ENCODE data around the gene CHRNB2. TPM values are rescaled to one million over a fixed set of nuclear protein-coding genes. Genes with fewer than 3 reads are reported as not detected.

The CHRNB2 gene
- total RNA-seq, 1 experiment from 2014 or later, result 1.8 TPM

GRCh38 chr1:154578058-154578418 lies 10.5 kb downstream of the CHRNB2 start:
- H2BK20ac ChIP-seq (ENCODE audit: low read depth, low read length, poor library complexity, severe bottlenecking), result no peak overlapping the region
- H2AFZ ChIP-seq (ENCODE audit: low read length), result no peak overlapping the region
- no peaks in the 10 kb centered on the region for H3K4me1 ChIP-seq (ENCODE audit: insufficient read depth, low read length)
- DNase-seq, result no peak
- H2BK120ac ChIP-seq (ENCODE audit: low read depth, low read length, poor library complexity, severe bottlenecking), result no peak overlapping the region
- no peak overlapping the region for H4K5ac ChIP-seq (ENCODE audit: insufficient read length, low read depth, low read length)
- H3K27ac ChIP-seq (ENCODE audit: insufficient read length, low read depth, low read length), result no peak overlapping the region
- Mint-ChIP-seq H3K4me3 (no peak overlapping the region), H3K4me1 (peaks cover 10 to 19% of the 10 kb centered on the region in 2 experiments), H3K27ac (no peak overlapping the region; a peak in 1 of 7 replicates), H3K27me3 (ENCODE audit: low read depth) (no peaks in the 10 kb centered on the region; the same call in 1 of the 2 replicates), H3K9me3 (no peaks in the 10 kb centered on the region), H3K36me3 (ENCODE audit: insufficient read depth in 1 of 3, low read depth in 3 of 3) (peaks cover 23 to 51% (median 41%) of the 10 kb centered on the region in 3 experiments; a peak in 6 of 7 replicates)
- no peak overlapping the region for H3K9ac ChIP-seq (ENCODE audit: extremely low read depth, insufficient read length, low read length)
- no peak overlapping the region for H3K4me2 ChIP-seq (ENCODE audit: insufficient read depth, insufficient read length, low read length)
- no peak overlapping the region for H3K56ac ChIP-seq (ENCODE audit: insufficient read length, low read depth, low read length)
- no peaks in the 10 kb centered on the region for H3K79me2 ChIP-seq (ENCODE audit: insufficient read depth, low read length)
- H3K14ac ChIP-seq (ENCODE audit: insufficient read depth, low read length), result no peak overlapping the region
- H4K20me1 ChIP-seq (ENCODE audit: control insufficient read depth, insufficient read depth, insufficient read length), result no peaks in the 10 kb centered on the region
- H2BK5ac ChIP-seq (ENCODE audit: insufficient read length, low read length), result no peak overlapping the region
- no peaks in the 10 kb centered on the region for H3K9me3 ChIP-seq (ENCODE audit: control insufficient read depth, low read depth, low read length)
- H3K27me3 ChIP-seq (ENCODE audit: insufficient read depth, low read length), result no peaks in the 10 kb centered on the region
- no peak overlapping the region for H3K18ac ChIP-seq (ENCODE audit: insufficient read length, low read depth, low read length)
- H3K79me1 ChIP-seq (ENCODE audit: insufficient read depth, low read depth, low read length, poor library complexity, severe bottlenecking), result no peaks in the 10 kb centered on the region
- no CpG with 5 or more reads among the region's 6 CpGs for WGBS (ENCODE audit: extremely low coverage, insufficient read length, low lambda C conversion rate)
- H2BK12ac ChIP-seq (ENCODE audit: insufficient read length, low read depth, low read length), result no peak overlapping the region
- no peak overlapping the region for H2BK15ac ChIP-seq (ENCODE audit: low read depth, low read length)
- H3K23me2 ChIP-seq (ENCODE audit: insufficient read length, low read depth, low read length, poor library complexity, severe bottlenecking), result no peaks in the 10 kb centered on the region
- no peak for TF ChIP-seq CTCF (conservative IDR thresholded peaks at IDR 0.05)
- H2AK5ac ChIP-seq (ENCODE audit: insufficient read length, low read length), result no peak overlapping the region
- no peak overlapping the region for H3T11ph ChIP-seq (ENCODE audit: low read length)
- no peak overlapping the region for H3K4ac ChIP-seq (ENCODE audit: low read depth, low read length)
- H4K8ac ChIP-seq (replicated peaks; ENCODE audit: insufficient read length, low read depth, low read length), result no peak overlapping the region
- no peak overlapping the region for H4K91ac ChIP-seq (ENCODE audit: insufficient read length, low read depth, low read length)
- no peak overlapping the region for H3K23ac ChIP-seq (ENCODE audit: insufficient read length, low read depth, low read length)
